Effector memory CD8-positive, alpha-beta T cell (primary cell): ENCODE measurements around the gene FYB1.

Experiments
- ATAC-seq: fragments of 150-1000 bp; cut with Tn5 transposase; replicated peaks from 2 replicates; pipeline ENCODE4 v1.10.0; 2021; ENCODE audit warnings: mild to moderate bottlenecking, moderate library complexity
- DNase-seq, 3 experiments: peaks; one replicate each; pipeline ENCODE4 v3.0.0; 2021
- H3K27ac Mint-ChIP-seq, 2 donors: one replicate each; pipeline ENCODE4 v1.8.0; 2022; ENCODE audit warnings: mild to moderate bottlenecking in 2 of 2, mixed read lengths in 2 of 2, moderate library complexity in 2 of 2
- H3K27me3 Mint-ChIP-seq, 2 donors: one replicate each; pipeline ENCODE4 v1.8.0; 2022; ENCODE audit warnings: mixed read lengths in 2 of 2
- H3K36me3 Mint-ChIP-seq: one replicate; pipeline ENCODE4 v1.8.0; 2022; ENCODE audit warnings: mild to moderate bottlenecking, moderate library complexity, mixed read lengths; ENCODE audit not compliant: insufficient read depth
- H3K4me1 Mint-ChIP-seq, 2 donors: one replicate each; pipeline ENCODE4 v1.8.0; 2022; ENCODE audit warnings: low read depth in 2 of 2, mixed read lengths in 2 of 2
- H3K4me3 Mint-ChIP-seq, 2 donors: one replicate each; pipeline ENCODE4 v1.8.0; 2022; ENCODE audit warnings: mild to moderate bottlenecking in 2 of 2, mixed read lengths in 2 of 2, moderate library complexity in 2 of 2
- H3K9me3 Mint-ChIP-seq, 2 donors: one replicate each; pipeline ENCODE4 v1.8.0; 2022; ENCODE audit warnings: mixed read lengths in 2 of 2

Gene FYB1

DNA sequence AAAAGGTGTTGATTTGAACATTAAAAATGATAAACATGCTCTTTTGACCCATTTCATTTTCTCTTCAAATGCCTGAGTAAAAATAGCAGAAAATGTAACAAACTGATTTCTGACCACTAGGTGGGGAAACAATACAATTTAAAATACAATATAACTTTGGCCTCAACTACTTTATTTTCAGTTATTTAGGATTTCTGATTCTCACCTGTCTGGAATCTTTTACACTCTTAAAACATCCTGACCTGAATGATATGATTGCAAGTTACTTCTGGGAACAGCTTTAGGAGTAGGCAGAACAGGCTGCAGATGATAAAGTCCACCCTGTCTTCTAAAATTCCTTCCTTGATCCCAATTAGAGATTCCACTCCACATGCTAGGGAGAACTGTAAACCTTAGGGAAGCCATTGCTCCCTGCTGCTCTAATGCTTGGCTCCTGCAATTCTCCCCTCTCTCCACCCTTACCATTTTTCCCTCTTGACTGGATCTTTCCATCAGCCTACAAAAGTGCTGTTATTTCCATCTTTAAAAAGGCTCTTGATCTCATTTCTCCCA lies 70.3 kb downstream of the FYB1 start:
- ATAC-seq, result peak; percentile 49
- peak overlapping the region; percentile 81 to 89 for H3K27ac Mint-ChIP-seq
- no peak for DNase-seq
- peaks cover 28 to 62% of the 10 kb centered on the region in 2 donors for H3K4me1 Mint-ChIP-seq
- H3K4me3 Mint-ChIP-seq, result no peak overlapping the region
- peaks cover 40% of the 10 kb centered on the region for H3K36me3 Mint-ChIP-seq
- H3K9me3 Mint-ChIP-seq, result no peaks in the 10 kb centered on the region
- no peaks in the 10 kb centered on the region for H3K27me3 Mint-ChIP-seq

DNA sequence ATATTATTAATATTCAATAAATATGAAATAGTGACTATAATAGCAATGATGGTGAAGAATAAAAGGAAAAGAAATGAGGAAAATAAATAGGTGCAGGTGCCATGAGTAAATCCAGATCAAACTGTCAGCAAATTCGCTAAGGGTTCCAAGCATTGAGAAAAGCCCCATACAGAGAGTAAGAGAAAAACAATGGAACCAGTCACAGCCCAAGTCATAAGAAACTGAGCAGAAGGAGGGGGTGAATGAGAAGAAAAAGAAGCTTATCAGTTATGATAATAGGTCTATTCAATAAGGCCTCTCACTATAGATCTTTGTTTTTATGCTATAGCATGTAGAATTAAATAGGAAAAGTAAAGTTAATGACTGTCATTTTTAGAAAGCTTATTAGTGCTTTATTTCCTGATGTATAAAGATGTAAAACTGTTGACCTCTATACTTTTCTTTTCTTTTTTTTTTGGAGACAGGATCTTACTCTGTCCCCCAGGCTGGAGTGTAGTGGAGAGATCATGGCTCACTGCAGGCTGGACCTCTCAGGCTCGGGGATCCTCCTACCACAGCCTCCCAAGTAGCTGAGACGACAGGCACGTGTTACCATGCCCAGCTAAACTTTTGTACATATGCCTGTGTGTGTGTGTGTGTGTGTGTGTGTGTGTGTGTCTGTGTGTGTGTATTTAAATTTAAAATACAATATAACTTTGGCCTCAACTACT lies 72.4 kb downstream of the FYB1 start:
- no peaks in the 10 kb centered on the region for H3K9me3 Mint-ChIP-seq
- ATAC-seq, result no peak

DNA sequence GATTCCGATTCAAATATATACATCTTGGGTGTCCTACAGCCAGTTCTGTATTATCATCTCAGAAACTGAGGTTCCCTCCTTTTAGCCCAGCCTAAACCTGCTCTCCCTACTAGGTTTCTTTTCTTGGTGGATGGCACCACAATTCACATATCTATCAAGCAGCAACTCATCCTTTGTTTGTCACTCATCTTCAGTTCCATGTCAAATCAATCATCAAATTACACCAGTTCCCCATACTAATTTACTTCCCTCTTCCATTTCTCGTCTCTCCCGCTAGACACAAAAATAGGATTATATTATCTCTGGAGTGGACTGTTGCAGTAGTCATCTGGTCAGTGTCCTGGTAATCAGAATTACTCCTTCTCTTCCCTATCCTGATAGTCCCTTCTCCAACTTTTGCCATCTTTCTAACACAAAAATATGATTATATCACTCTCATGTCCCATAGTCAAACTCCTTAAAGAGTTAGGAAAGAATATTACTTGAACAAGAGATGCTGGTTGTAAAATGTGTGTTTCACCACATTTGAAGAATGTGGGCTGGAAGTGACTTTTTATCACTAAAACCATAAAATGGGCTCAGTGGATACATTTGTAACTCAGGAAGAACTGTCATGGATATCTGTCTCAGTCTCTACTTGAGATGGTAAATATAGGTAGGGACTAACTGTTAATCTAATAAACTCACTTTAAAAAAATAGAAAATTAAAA lies 76.1 kb downstream of the FYB1 start:
- H3K9me3 Mint-ChIP-seq, result no peaks in the 10 kb centered on the region
- no peaks in the 10 kb centered on the region for H3K27me3 Mint-ChIP-seq
- no peak for ATAC-seq
- no peak overlapping the region for H3K27ac Mint-ChIP-seq
- peaks cover 2 to 29% of the 10 kb centered on the region in 2 donors for H3K4me1 Mint-ChIP-seq
- peaks cover 26% of the 10 kb centered on the region for H3K36me3 Mint-ChIP-seq
- H3K4me3 Mint-ChIP-seq, result no peak overlapping the region
- no peak for DNase-seq

More for the DNA sequence above, 72.4 kb downstream of the FYB1 start:
- H3K27ac Mint-ChIP-seq, result peak overlapping the region in 1 of 2 donors; percentile 77
- H3K4me3 Mint-ChIP-seq, result no peak overlapping the region
- H3K36me3 Mint-ChIP-seq, result peaks cover 21% of the 10 kb centered on the region
- no peaks in the 10 kb centered on the region for H3K27me3 Mint-ChIP-seq
- DNase-seq, result no peak
- H3K4me1 Mint-ChIP-seq, result peaks cover 21 to 43% of the 10 kb centered on the region in 2 donors

DNA sequence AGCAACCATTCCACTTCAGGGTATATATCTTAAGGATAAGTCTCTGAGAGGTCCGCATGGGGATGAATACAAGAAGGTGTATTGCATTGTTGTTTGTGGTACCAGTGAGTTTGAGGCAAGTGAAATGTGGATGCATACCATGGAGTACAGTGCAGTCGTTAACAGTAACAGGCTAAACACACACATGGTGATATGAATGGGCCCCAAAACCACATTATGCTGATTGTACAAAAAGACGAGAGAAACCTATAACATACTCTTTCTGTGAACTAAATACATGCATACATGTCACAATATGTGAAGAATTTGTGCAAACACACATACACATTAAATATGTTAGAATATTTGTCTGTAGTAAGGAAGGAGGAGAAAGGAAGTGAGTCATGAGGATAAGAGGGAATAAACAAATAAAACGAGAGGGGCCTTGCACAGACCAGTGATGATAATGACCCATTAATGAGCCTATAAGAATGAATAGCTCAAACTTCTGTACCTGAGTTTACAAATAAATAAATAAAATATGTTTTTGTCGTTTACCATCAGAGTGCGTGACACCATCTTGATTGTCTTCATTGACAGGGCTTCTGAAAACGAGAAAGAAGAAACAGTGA lies 78.7 kb downstream of the FYB1 start:
- DNase-seq (no peak), ATAC-seq (no peak)
- H3K27me3 Mint-ChIP-seq, result no peaks in the 10 kb centered on the region
- H3K36me3 Mint-ChIP-seq, result peaks cover 32% of the 10 kb centered on the region
- H3K9me3 Mint-ChIP-seq, result no peaks in the 10 kb centered on the region
- H3K27ac Mint-ChIP-seq, result no peak overlapping the region
- peaks cover 2 to 32% of the 10 kb centered on the region in 2 donors for H3K4me1 Mint-ChIP-seq
- H3K4me3 Mint-ChIP-seq, result no peak overlapping the region

DNA sequence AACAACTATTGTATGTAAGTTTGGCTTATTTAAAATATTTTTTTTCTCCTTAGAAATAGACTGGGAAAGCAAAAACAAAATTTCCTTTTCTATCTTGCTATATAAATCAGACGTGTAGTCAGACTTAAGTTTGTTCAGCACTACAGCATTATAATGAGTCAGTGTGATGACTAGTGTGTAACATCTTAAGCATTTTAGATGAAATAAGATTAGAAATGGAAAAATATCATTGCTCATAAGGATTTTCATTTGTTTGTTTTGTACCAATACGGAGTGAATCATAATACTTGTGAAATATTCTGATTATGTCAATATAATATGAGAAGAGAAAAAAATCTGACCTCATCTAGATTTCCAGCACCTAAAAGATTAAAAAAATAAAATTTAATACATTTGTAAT lies 80.5 kb downstream of the FYB1 start:
- H3K36me3 Mint-ChIP-seq, result peaks cover 49% of the 10 kb centered on the region
- H3K4me1 Mint-ChIP-seq, result peaks cover 0 to 24% of the 10 kb centered on the region in 2 donors
- ATAC-seq (no peak), DNase-seq (no peak)
- no peak overlapping the region for H3K27ac Mint-ChIP-seq
- no peak overlapping the region for H3K4me3 Mint-ChIP-seq
- no peaks in the 10 kb centered on the region for H3K9me3 Mint-ChIP-seq
- no peaks in the 10 kb centered on the region for H3K27me3 Mint-ChIP-seq

DNA sequence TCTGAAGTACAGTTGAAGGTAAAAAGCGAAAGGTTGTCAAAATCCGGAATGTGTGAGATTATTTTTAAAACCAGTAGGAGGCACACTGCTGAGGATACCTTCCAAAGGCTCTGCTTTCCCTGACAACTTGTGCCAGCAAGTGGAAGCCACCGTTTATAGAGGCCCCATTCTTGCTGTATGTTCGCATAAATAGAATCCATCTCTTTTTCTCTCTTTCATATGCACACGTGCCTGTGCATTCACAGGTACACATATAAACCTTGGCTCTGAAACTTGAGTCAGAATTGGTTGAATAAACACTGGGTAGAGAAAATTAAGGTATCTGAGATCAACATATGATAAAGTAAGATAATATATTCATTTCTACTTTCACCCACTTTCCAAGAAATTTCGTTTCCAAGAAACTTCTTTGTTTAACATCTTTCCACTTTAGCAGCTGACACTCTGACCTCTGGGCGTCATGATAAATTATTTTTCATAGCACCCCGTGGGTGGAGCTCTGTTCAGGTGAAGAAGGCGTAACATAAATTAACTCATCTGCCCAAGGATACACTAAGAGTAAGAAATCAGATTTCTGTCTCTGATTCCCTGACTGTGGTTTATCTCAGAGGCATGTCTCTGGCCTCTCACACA lies 81.4 kb downstream of the FYB1 start:
- peak overlapping the region; percentile 10 to 89 for H3K27ac Mint-ChIP-seq
- H3K27me3 Mint-ChIP-seq, result no peaks in the 10 kb centered on the region
- no peak overlapping the region for H3K4me3 Mint-ChIP-seq
- no peak for ATAC-seq
- peaks cover 0 to 29% of the 10 kb centered on the region in 2 donors for H3K4me1 Mint-ChIP-seq
- DNase-seq, result no peak
- peaks cover 59% of the 10 kb centered on the region for H3K36me3 Mint-ChIP-seq
- H3K9me3 Mint-ChIP-seq, result no peaks in the 10 kb centered on the region

DNA sequence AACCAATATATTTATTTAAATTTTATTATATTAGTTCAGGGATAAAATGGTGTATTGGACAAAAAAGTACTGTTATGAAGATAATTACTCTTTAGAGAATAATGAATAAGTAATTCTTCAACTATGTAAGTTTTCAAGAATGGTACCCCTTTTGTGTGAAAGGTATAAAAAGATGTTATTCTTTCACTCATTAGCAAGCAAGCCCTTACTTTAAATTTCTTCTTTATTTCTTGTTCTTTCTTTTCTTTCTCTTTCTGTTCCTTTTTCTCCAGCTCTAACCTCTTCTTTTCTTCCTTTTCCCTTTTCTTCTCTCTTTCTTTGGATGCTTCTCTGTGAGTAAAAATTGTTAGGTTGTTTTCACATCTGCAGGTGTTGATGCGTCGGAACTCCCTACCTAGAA lies 82.0 kb downstream of the FYB1 start:
- Mint-ChIP-seq H3K9me3 (no peaks in the 10 kb centered on the region), H3K36me3 (peaks cover 64% of the 10 kb centered on the region), H3K27me3 (no peaks in the 10 kb centered on the region), H3K27ac (peak overlapping the region; percentile 10 to 89), H3K4me3 (no peak overlapping the region), H3K4me1 (peaks cover 0 to 29% of the 10 kb centered on the region in 2 donors)
- ATAC-seq (no peak), DNase-seq (no peak)

DNA sequence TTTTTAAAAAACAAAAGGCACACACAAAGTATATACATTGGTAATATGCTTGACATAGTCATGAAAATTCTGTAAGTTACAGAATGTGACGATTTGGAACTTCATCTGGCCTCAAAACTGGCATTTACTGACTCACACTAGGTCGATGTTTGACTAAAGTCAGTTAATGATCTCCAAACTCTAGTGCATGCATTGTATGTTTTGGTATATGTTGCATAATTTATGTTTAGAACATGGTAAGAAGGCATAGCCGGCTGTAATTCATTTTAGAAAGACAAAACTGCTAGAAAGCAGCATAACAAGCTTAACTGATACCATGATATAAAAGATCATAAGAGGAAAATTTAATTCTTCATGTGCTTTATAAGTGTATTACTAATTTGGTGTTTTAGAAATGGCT lies 86.6 kb downstream of the FYB1 start:
- ATAC-seq (no peak), DNase-seq (no peak)
- Mint-ChIP-seq H3K4me1 (peaks cover 0 to 36% of the 10 kb centered on the region in 2 donors), H3K9me3 (no peaks in the 10 kb centered on the region), H3K4me3 (no peak overlapping the region), H3K36me3 (peaks cover 80% of the 10 kb centered on the region), H3K27me3 (no peaks in the 10 kb centered on the region), H3K27ac (peak overlapping the region in 1 of 2 donors; percentile 63)

DNA sequence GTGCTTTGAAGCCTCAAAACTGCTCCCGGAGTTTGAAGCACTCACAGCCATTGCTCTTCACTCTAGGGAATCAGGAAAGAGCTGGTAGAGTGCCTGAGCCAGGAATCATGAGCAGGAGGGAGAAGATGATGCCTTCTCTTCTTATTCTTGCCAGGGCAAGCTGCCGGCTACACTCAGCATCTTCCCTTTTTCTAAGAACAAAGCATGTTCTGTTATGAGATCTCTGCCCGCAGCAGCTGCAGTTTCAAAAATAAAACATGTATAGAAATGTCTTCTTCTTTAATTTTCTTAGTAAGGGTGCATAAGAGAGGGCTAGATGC lies 87.3 kb downstream of the FYB1 start:
- Mint-ChIP-seq H3K27ac (peak overlapping the region in 1 of 2 donors; percentile 14), H3K4me1 (peaks cover 0 to 34% of the 10 kb centered on the region in 2 donors), H3K27me3 (no peaks in the 10 kb centered on the region), H3K36me3 (peaks cover 82% of the 10 kb centered on the region), H3K9me3 (no peaks in the 10 kb centered on the region), H3K4me3 (no peak overlapping the region)
- ATAC-seq (no peak), DNase-seq (no peak)

DNA sequence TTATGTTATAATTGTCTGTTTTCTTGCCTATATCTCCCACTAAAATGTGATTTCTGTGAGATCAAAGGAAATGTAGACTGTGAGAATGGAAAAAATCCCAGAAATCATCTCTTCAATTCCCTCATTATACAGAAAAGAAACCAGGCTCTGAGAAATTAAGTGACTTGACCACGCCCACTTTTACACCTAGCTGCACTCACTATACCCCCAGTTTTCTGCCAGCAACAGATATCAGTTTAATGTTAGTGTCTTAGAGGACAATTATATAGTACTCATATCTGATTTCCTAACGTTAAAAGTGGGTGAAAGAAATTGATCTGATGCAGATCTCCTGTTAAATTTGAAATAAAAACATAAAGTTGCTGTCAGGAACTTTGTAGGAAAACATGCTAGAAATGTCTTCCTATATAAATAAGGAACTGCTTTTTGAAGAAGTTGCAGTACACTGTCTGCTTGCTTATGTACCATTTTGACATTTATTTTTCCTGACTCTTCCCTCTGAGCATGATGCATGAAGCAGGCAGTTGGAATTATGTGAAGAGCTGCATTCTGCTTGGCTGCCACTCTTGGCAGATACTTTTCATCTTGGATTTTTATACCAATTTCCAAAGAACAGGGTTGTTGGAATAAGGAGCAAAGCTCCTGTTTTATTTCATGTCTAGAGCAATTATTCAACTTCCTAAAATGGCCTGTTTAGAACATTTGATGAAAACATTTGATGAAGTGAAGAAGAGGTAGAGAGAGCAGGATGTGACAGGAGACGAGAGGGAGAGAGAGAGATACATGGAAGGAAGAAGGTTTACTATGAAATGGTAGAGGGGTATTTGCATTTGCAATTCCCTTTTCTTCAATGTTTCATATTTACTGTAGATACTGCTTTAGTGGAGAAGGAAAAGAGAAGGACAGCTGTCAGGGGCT lies 87.9 kb downstream of the FYB1 start:
- no peak for DNase-seq
- Mint-ChIP-seq H3K27ac (peak overlapping the region in 1 of 2 donors; percentile 14), H3K9me3 (no peaks in the 10 kb centered on the region), H3K27me3 (no peaks in the 10 kb centered on the region), H3K4me1 (peaks cover 0 to 34% of the 10 kb centered on the region in 2 donors), H3K36me3 (peaks cover 86% of the 10 kb centered on the region), H3K4me3 (no peak overlapping the region)
- no peak for ATAC-seq

DNA sequence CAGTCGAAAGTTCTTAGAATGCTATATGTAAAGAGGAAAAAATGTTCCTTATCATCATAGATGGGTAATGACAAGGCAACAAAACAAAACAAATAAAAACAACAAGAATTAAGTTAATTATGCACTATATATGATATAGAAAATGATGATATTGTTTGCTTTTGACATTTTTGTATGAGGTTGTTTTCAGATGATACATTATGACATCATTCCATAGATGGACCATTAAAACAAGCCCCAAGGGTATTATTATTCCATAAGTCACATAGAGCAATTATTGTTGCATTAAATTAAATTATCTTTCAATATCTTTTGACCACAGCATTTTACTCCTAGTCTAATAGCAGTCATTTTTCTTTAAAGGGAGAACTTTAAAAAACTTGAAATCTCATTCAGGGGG lies 88.6 kb downstream of the FYB1 start:
- Mint-ChIP-seq H3K4me1 (peaks cover 0 to 37% of the 10 kb centered on the region in 2 donors), H3K4me3 (no peak overlapping the region), H3K27me3 (no peaks in the 10 kb centered on the region), H3K27ac (peak overlapping the region in 1 of 2 donors; percentile 14), H3K36me3 (peaks cover 86% of the 10 kb centered on the region), H3K9me3 (no peaks in the 10 kb centered on the region)
- ATAC-seq (no peak), DNase-seq (no peak)

DNA sequence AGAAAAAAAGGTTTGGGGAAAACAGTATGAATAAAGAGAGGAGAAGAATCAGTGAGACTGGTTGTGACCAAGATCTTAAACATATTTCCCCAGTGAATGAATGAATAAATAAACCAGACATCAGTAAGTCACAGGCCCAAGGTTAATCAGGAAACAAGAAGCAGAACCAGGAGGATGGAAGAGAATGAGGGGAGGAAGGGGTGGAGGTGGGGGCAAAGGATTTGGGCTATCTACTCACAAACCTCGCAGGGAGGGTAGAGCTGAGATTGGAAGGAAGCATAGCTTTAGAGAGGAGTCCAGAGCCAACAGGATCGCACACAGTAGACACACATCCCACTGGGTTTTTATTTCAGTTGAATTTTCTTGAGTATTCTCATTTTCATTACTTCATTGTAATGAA lies 97.4 kb downstream of the FYB1 start:
- peaks cover 6 to 16% of the 10 kb centered on the region in 2 donors for H3K4me1 Mint-ChIP-seq
- H3K36me3 Mint-ChIP-seq, result peaks cover 74% of the 10 kb centered on the region
- H3K27me3 Mint-ChIP-seq, result no peaks in the 10 kb centered on the region
- no peak for ATAC-seq
- peak overlapping the region in 1 of 2 donors; percentile 45 for H3K27ac Mint-ChIP-seq
- H3K4me3 Mint-ChIP-seq, result no peak overlapping the region
- H3K9me3 Mint-ChIP-seq, result no peaks in the 10 kb centered on the region
- DNase-seq, result no peak
